GM21447 (cell line): ENCODE data around the gene HYI.
"Not testable (repeated sequence)": the region's sequence is repeated elsewhere in the genome, so short reads cannot be mapped to it uniquely, and the experiment has no call there.

ENCODE experiments used
- ATAC-seq: cut with Tn5 transposase; IDR thresholded peaks from one replicate; pipeline ENCODE4 v1.9.1; 2021; ENCODE audit not compliant: unreplicated experiment

Gene HYI, protein sequence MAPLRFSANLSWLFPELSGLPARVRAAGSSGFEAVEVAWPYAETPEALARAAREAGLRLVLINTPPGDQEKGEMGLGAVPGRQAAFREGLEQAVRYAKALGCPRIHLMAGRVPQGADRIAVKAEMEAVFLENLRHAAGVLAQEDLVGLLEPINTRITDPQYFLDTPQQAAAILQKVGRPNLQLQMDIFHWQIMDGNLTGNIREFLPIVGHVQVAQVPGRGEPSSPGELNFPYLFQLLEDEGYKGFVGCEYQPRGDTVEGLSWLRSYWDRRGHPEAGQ

DNA sequence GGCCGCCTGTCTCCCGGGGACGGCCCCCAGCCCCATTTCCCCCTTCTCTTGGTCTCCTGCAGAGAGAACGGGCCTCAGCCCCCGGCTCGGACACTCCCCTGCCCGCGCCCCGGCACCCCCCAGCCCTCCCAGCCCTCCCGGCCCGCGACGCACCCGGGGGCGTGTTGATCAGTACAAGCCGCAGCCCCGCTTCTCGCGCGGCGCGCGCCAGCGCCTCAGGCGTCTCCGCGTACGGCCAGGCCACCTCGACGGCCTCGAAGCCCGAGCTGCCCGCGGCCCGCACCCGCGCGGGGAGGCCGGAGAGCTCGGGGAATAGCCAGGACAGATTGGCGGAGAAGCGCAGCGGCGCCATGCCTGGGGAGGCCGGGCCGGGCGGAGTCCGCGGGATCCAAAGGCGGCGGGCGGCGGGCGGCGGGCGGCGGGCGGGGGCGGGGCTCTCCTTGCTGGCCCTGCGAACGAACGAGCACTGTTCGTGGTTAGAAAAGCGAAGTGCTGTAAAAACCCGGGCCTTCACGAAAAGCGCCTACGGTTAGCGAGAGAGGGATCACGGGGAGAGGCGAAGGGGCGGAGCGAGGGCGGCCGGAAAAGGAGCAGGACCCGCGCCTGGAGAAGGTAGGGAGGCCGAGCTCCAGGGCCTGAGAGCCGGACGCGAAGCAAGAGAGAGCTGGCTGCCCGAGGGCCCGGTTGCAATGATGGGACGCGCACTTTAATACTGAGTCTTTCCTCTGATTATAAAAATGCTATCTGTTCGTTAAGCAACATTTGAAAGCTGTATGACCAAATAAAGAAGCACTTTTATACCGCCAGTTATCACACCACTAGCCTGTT lies at the start of gene HYI:
Gene HYI (minus strand): TSS at position 490 of the 828 bp plus-strand sequence. CDS start 138 bp downstream, at position 352.
- peak; percentile 51 for ATAC-seq

DNA sequence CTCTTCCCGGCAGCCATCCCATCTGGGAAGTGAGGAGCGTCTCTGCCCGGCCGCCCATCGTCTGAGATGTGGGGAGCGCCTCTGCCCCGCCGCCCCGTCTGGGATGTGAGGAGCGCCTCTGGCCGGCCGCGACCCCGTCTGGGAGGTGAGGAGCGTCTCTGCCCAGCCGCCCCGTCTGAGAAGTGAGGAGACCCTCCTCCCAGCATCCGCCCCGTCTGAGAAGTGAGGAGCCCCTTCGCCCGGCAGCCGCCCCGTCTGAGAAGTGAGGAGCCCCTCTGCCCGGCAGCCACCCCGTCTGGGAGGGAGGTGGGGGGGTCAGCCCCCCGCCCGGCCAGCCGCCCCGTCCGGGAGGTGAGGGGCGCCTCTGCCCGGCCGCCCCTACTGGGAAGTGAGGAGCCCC lies 48.1 kb upstream of the HYI start:
- ATAC-seq: not testable (repeated sequence)

DNA sequence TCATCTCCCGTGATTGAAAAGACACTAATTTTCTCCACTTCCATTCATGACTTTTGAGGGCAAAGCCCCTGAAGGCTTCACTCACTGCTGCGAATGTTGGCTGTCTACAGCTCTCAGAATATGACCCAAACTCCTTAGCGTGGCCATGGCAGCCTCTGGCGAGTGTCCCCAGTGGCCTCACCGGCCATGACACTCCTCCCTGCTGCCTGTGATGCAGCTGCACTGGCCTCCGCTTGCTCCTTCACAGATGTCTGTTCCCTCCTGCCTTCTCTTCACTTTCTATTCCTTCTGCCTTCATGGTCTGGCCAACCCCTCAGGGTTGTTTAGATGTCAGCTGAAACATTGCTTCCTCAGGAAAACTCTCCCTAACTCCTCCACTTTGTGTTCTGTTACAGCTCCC lies 46.2 kb upstream of the HYI start:
- ATAC-seq: no peak

DNA sequence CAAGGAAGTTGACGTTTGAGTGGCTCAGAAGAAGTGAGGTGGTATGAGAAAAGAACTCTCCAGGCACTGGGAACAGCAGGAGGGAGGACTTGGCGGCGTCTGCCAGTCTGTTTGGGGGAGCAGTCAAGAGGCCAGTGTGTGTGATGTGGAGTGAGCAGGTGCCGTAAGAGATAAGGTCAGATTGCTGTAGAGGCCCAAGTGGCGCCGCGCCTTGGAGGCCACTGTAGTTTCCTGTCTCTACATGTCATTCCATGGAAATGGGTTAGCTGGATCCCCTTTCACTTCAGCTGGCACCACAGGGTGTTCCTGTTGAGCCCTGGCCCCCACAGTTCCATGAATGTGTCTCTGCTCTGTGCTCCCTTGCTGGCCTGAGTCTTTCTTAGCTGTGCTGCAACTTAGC lies 41.5 kb upstream of the HYI start:
- ATAC-seq: no peak

DNA sequence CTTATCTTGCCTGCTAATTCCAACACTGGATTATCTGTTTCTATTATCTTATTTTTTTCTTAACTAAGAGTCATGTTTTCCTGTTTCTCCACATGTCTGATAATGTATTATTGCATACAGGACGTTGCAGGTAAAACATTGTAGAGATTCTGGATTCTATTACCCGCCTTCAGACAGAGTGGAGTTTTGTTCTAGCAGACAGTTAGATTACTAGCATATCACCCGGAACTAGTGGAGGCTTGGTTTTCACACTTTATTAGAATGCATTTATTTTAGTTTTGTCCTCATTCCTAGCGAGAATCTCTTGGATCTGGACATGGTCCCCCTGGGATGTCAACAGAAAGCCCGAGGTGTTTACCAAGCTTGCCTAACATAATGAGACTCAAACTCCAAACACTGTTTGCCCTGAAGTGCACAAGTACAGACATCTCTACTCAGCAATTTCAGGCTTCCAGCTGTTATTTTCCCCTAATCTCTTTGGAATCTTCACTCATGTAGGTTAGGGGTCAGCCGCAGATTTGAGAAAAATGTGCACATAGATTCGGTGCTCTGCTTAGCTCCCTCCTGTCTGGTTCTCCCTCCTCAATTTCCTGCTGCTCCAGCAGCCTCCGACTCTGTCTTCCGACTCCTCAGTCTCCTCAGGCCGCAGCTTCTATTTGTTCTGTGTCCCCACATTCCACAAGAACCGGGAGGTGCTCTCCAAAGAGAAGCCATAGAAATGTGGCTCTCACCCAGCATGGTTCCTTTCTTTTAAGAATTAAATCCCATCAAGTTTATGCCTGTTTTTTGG lies 40.1 kb upstream of the HYI start:
- ATAC-seq: no peak

DNA sequence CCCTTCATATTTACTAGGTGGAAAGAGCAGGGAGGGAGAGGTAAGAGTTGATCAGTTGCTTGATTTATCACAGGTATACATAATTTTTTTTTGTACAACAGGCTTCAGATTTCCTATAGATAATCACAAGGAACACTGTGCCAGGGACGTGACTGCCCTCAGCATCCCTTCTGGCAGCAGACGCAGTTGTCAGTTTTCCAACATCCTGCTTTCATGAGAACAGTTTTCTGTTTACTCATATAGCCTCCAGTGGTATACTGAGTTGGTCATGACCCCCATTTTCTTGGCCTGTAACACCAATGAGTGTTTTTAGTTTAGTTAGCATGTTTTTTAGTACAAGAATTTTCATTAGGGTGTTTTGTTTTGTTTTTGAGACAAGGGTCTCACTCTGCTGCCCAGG lies 39.1 kb upstream of the HYI start:
- no peak for ATAC-seq

DNA sequence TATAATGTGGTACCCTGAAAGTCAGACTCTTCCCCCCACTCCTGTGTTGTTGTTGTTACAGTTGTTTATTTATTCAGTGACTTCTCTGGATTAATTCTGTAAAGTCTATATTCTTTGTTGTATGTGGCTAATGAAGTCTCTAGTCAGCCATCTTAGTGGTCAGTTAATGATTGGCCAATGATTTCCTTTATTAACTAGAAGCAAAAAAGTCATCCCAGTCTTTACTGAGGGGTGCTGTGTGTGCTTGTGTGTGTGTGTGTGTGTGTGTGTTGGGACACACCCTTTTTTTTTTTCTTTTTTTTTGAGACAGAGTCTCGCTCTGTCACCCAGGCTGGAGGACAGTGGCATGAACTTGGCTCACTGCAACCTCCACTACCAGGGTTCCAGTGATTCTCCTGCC lies 37.3 kb upstream of the HYI start:
- ATAC-seq: no peak

DNA sequence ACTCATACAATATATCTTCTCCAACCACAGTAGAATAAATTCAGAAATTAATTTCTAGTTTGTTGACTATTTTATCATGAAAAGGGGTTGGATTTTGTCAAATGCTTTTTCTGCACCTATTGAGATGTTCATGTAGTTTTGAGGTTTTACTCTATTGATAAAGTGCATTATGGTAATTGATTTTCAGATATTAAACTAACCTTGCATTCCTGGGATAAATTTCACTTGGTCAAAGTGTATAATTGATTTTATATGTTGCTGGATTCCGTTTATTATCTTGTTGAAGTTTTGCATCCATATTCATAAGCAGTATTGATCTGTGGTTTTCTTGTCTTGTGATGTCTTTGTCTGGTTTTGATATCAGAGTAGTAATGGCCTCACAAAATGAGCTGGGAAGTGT lies 34.4 kb upstream of the HYI start:
- no peak for ATAC-seq

DNA sequence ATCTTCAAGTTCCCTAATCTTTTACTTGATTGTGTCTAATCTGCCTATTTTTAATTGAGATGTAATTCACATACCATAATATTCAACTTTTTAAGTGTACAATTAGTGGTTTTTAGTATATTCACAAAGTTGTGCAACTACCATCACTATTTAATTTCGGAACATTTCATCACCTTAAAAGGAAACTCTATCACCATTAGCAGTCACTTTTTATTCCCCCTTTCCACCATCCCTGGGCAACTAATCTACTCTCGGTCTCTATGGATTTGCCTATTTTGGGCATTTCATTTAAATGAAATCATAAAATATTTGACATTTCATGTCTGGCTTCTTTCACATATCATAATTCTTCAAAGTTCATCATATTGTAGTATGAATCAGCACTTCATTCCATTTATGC lies 30.6 kb upstream of the HYI start:
- no peak for ATAC-seq

DNA sequence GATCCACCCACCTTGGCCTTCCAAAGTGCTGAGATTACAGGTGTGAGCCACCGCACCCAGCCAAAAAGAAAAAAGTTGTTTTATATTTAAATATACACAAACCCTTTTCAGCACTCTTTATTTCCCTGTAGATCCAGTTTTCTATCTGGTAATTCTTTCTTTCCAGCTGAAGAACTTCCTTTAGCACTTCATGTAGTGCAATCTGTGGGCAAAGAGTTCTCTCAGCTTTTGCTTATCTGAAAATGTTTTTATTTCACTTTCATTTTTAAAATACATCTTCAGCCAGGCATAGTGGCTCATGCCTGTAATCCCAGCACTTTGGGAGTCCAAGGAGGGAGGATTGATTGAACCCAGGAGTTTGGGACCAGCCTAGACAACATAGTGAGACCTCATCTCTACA lies 28.5 kb upstream of the HYI start:
- no peak for ATAC-seq

DNA sequence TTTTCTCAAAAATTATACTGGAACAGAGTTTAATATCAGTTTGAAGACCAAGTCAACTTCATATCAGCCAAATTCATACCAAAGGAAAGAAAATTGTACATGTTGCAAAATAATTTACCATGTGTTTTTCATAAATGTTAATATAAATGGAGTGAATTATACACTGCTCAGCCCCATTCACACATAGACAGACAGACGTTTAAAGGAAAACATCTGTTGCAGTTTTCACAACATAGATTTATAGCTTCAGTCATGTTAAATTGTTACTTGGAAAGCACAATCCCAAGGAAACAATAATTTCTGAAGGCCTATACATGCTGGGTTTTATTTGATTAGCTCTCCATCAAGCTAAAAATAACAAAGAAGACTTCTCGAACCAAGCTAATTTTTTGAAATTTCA lies 27.8 kb upstream of the HYI start:
- no peak for ATAC-seq

DNA sequence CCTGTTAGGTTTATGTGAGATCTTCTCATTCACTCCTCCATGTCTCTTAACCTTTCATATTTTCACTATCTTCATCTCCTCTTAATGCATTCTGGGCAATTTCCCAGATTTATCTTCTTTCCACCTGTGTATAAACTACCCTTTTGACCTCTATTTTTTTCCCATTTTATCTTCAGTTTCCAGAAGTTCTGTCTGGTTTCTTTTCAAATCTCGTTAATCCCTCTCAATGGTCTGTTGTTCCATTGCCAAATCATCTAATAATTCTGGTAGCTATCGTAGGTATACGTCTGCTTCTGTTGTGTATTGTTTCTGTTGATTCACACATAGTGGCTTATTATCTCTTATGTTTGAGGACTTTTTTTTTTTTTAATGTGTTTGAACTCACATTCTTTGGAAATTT lies 25.7 kb upstream of the HYI start:
- ATAC-seq: no peak

DNA sequence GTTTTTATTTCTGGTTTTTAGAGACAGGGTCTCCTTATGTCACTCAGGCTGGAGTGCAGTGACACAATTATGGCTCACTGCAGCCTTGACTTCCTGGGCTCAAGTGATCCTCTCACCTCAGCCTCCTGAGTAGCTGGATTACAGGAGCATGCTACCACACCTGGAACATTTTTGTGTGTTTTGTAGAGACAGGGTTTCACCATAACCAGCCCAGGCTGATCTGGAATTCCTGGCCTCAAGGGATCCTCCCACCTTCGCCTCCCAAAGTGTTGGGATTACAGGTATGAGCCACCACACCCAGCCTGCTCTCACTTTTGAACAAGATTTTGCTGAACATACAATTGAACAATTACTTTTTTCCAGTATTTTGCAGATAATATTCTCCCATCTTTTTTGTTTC lies 24.0 kb upstream of the HYI start:
- ATAC-seq: no peak

DNA sequence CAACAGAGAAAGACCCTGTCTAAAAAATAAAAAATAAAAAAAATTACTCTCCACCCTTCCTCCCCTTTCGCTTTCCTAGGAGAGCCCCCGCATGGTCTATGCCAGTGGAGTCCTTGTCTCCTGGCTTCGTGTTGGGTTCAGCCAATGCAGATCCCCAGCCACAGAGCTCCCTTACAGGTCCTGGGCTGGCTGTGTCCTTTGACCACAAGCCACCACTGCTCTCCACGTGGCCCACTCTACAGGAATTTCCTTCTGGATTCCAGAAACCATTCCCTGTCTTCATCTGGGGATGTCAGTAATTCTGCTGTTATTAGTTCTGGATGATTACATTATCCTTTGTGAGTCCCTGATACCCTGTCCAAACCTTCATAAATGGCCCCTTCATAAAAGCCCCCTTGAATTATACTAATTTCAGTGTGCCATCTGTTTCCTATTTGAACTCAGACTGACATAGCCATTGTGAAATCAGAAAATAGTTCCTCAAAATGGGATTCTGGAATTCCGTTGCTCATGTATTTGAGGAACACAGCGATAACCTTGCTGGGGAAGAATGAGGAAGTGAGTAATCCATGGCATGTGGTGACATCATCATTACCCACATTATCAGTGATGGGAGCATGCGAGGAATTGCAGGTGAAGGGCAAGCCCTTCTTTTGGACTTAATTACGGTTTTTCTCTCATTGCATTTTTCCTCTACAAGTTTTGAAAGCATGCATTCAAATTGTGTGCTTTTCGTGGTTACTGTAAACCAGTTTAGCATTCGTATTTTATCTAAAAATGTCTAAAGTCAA lies 22.1 kb upstream of the HYI start:
- not testable (repeated sequence) for ATAC-seq

DNA sequence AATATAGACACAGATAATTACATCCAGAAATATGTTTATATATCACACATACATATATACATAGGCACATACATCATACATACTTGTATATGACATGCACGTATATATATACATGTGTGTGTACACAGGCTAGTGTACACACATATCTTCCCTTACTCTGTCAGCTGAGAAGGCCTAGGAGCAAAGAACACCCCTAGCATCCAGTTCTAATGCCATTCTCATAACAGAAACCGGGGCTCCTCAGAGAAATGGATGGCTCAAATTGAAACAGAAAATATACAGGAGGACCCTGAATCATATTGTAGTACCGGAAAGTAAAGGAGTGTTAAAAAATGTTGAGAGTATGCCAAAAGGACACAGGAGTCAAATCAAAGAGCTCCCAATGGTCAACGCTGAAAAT lies 19.7 kb upstream of the HYI start:
- no peak for ATAC-seq

DNA sequence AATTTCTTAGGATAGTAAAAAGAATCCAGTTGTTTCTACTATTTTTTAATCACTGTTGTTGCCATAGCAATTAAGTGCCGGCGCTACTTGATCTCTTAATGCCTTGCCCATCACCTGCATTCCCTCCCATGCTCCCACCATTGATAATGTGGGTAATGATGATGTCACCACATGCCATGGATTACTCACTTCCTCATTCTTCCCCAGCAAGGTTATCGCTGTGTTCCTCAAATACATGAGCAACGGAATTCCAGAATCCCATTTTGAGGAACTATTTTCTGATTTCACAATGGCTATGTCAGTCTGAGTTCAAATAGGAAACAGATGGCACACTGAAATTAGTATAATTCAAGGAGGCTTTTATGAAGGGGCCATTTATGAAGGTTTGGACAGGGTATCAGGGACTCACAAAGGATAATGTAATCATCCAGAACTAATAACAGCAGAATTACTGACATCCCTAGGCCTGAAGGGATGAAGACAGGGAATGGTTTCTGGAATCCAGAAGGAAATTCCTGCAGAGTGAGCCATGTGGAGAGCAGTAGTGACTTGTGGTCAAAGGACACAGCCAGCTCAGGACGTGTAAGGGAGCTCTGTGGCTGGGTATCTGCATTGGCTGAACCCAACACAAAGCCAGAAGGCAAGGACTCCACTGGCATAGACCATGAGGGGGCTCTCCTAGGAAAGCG lies 18.9 kb upstream of the HYI start:
- not testable (repeated sequence) for ATAC-seq

DNA sequence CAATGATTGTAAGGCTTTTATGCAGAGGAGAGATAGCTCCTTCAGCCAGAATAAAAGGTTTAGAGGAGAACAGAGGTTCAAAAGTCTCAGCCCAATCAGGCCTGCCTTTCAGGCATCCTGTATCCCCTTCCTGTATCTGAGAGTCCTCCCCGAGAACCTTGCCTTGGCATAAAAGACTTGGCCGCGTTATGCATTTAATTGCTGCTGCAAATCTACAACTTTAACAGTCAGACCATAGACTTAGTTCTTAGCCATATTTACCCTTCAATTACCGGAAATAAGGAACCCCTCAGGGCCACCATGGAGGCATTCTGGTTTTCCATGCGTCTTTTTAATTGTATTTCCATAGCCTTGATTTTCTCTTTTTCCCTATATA lies 18.3 kb upstream of the HYI start:
- ATAC-seq: no peak

DNA sequence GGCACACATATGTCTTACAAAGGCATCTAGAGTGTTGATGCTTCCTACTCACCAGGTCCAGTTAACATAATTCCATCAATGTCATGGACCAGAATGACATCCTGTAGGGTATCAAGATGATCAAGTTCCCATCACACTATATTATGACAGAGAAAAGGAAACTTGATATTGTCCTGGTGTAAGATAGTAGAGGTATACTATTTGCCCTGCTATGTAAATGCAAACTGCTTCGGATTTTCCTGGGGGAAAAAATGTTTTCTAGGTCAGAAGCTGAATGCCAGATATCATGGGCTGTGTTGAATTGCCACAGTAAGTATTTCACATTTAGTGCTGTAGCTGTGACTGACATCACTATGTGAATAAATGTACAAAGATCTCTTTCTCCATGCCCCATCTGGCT lies 16.2 kb upstream of the HYI start:
- no peak for ATAC-seq

DNA sequence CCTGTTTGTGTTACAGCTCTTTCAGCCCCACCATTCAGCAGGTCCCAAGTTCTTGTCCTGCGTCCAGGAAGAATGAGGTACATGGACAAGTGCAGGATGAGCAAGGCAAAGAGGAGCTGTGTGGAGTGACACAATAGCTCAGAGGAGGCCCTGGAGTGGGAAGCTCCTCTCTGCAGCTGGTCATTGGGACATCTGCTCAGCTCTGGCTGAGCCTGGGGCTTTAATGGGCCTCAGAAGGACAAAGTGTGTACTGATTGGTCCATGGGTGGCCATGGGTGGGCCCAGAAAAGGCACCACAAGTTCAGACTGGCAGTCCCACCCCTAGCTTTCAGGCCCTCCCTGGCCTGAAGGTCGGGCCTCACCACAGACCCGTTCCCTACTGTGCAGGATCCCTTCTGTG lies 14.7 kb upstream of the HYI start:
- no peak for ATAC-seq

DNA sequence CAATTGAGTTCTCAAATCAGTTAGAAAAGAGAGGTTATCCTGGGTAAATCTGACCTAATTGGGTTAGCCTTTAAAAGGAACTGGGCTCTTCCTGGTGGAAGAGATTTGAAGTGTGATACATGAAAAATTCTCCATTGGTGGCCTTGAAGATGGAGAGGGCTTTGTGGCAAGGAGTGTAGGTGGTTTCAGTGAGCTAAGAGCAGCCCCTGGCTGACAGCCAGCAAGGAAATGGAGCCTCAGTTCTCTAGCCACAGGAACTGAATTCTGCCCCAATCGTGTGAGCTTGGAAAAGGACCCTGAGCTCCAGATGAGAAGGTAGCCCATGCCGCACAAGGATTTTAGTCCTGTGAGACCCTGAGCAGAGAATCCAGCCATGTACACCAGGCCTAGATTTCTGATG lies 12.7 kb upstream of the HYI start:
- ATAC-seq: no peak
